WI38 (cell line): Measurements from ENCODE around the gene IMP4.

ENCODE experiments used
- H3K4me3 ChIP-seq: 2 replicates; pipeline ENCODE4 v1.5.1; 2011; ENCODE audit warnings: low read depth, mild to moderate bottlenecking, control low read depth, low read length
- TF ChIP-seq, protein P1 (sequence below): IDR thresholded peaks from 2 replicates; pipeline ENCODE4 v1.5.1; 2012; ENCODE audit warnings: low read depth, mild to moderate bottlenecking, control low read depth, low read length

The IMP4 gene

DNA sequence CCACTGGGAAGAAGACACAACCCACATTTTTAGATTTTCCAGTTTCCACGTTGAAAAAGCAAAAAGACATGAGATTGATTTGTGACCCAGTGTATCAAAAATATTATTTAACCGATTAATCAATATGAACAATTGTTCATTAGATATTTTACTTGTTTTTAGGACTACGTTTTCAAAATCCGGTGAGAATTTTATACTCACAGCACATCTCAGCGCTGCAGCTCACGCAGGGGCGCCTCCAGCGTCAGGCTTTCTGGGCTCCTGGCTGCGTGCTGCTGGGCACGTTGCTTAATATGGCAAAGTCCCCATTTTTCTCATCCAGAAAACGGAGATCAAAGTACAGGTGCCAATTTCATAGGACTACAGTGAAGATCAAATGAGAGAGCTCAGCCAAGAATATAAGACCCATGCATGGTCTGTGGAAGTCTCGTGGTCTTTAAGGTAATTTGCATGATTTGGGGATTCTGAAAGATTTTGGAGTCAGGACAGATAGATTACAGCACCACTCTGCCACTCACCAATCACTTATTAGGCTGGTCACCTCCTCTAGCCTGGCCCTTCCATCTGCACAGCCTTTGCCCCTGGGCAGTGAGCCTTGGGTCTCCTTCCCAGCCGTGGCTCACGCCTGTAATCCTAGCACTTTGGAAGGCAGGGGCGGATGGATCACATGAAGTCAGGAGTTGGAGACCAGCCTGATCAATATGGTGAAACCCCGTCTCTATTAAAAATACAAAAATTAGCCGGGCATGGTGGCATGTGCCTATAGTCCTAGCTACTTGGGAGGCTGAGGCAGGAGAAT is 49.4 kb downstream of the IMP4 start:
- TF ChIP-seq, protein P1, sequence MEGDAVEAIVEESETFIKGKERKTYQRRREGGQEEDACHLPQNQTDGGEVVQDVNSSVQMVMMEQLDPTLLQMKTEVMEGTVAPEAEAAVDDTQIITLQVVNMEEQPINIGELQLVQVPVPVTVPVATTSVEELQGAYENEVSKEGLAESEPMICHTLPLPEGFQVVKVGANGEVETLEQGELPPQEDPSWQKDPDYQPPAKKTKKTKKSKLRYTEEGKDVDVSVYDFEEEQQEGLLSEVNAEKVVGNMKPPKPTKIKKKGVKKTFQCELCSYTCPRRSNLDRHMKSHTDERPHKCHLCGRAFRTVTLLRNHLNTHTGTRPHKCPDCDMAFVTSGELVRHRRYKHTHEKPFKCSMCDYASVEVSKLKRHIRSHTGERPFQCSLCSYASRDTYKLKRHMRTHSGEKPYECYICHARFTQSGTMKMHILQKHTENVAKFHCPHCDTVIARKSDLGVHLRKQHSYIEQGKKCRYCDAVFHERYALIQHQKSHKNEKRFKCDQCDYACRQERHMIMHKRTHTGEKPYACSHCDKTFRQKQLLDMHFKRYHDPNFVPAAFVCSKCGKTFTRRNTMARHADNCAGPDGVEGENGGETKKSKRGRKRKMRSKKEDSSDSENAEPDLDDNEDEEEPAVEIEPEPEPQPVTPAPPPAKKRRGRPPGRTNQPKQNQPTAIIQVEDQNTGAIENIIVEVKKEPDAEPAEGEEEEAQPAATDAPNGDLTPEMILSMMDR: no peak
- H3K4me3 ChIP-seq: peak overlapping the region; percentile 71

DNA sequence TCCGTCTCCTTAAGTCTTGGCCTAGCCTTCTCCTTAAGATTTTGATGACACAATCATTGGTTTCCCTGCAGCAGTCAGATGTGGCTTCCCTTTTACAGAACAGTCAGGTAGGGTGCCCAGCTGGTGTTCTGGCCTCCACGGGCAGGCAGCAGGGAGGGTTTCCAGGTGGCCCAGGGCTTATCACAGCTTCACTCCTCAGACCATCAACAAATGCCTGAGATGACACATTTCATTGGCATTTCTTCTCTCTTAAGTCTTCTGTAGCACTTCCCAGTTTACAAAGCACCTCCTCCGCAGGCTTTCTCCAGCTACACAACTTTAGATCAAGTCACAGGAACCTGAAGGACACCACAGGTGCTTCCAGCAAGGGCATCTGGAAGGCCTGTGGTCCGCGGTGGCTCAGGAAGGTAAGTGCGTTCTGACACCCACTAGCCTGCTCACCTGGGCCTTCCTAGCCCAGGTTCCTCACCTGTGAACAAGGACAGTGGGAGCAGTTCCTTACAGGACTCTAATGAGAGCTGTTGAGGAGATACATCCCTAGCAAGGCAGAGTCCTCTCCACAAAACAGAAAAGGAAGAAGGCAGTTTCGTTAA is 50.7 kb downstream of the IMP4 start:
- TF ChIP-seq, protein P1: no peak
- H3K4me3 ChIP-seq: no peak overlapping the region
